ENCODE measurements around the gene GSAP. TPM values are rescaled to one million over a fixed set of nuclear protein-coding genes. Genes with fewer than 3 reads are reported as not detected.
"Not testable (repeated sequence)": the region's sequence is repeated elsewhere in the genome, so short reads cannot be mapped to it uniquely, and the experiment has no call there.

Gene GSAP
- total RNA-seq, 1 experiment from 2014 or later, result 23.3 TPM

DNA sequence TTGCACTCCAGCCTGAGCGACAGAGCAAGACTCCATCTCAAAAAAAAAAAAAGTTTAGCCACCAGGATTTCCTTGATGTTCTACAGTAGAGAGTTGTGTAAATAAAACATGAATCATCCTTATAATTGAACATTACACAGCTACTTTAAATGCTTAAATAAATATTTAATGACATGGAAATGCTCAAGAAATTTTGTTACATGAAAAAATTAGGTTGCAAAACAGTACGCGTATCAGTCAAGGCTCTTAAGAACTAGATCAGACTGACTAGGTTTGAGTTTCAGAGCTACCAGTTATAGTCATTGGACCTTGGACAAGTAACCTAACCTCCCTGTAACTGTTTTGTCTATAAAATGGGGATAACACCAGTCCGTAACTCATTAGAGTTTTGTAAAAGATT, 38.7 kb upstream of the GSAP start:
- intact Hi-C loops (cut with micrococcal nuclease; ENCODE audit: unreplicated experiment), result loop anchor here (5.0 kb wide), 1 partner anchor 87 kb away; no protein-coding TSS in a partner anchor
- Mint-ChIP-seq H3K4me3 (ENCODE audit: low read depth, unreplicated experiment) (no peak overlapping the region), H3K27ac (ENCODE audit: unreplicated experiment) (no peak overlapping the region), H3K36me3 (ENCODE audit: insufficient read depth, unreplicated experiment) (no peaks in the 10 kb centered on the region), H3K4me1 (ENCODE audit: low read depth, unreplicated experiment) (peaks cover 18% of the 10 kb centered on the region), H3K9me3 (ENCODE audit: low read depth, unreplicated experiment) (no peaks in the 10 kb centered on the region), H3K27me3 (ENCODE audit: unreplicated experiment) (no peaks in the 10 kb centered on the region)
- no peak for DNase-seq
- BruUV-seq (replicated peaks), result no TSS peak
- CTCF ChIA-PET, result interaction anchor here (0.5 kb wide), 1 partner anchor 10 kb away, joined by 3 read pairs; no protein-coding TSS in a partner anchor
- TF ChIP-seq, protein P1, sequence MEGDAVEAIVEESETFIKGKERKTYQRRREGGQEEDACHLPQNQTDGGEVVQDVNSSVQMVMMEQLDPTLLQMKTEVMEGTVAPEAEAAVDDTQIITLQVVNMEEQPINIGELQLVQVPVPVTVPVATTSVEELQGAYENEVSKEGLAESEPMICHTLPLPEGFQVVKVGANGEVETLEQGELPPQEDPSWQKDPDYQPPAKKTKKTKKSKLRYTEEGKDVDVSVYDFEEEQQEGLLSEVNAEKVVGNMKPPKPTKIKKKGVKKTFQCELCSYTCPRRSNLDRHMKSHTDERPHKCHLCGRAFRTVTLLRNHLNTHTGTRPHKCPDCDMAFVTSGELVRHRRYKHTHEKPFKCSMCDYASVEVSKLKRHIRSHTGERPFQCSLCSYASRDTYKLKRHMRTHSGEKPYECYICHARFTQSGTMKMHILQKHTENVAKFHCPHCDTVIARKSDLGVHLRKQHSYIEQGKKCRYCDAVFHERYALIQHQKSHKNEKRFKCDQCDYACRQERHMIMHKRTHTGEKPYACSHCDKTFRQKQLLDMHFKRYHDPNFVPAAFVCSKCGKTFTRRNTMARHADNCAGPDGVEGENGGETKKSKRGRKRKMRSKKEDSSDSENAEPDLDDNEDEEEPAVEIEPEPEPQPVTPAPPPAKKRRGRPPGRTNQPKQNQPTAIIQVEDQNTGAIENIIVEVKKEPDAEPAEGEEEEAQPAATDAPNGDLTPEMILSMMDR (IDR thresholded peaks at IDR 0.05; ENCODE audit: unreplicated experiment), result no peak

DNA sequence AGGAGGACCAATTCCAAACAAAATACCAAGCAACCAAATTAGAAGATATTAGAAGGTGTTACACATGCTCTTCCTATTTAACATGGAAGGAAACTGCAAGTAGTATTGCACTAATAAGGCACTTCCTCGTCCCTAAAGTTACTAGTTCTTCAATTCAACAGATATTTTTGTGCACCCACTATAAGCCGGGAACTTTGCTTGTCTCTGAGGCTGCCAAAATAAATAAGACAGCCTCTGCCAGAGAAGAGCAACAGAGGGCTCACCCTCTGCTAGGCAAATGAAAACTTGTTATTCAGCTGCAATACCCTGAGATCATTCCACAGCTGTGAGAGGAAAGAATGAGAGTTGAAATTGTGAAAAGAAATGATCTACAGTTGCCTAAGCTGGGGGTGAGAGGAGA, 37.4 kb upstream of the GSAP start:
- no peak for DNase-seq
- no peaks in the 10 kb centered on the region for H3K27me3 Mint-ChIP-seq (ENCODE audit: unreplicated experiment)
- H3K36me3 Mint-ChIP-seq (ENCODE audit: insufficient read depth, unreplicated experiment), result no peaks in the 10 kb centered on the region
- CTCF ChIA-PET, result interaction anchor here (1.6 kb wide), 1 partner anchor 198 kb away, joined by 4 read pairs; no protein-coding TSS in a partner anchor
- BruUV-seq (replicated peaks), result no TSS peak
- no peak overlapping the region for H3K4me3 Mint-ChIP-seq (ENCODE audit: low read depth, unreplicated experiment)
- intact Hi-C loops (cut with micrococcal nuclease; ENCODE audit: unreplicated experiment), result no loop called here
- no peaks in the 10 kb centered on the region for H3K9me3 Mint-ChIP-seq (ENCODE audit: low read depth, unreplicated experiment)
- TF ChIP-seq, protein P1 (IDR thresholded peaks at IDR 0.05; ENCODE audit: unreplicated experiment), result no peak
- H3K27ac Mint-ChIP-seq (ENCODE audit: unreplicated experiment), result no peak overlapping the region
- H3K4me1 Mint-ChIP-seq (ENCODE audit: low read depth, unreplicated experiment), result peaks cover 18% of the 10 kb centered on the region

DNA sequence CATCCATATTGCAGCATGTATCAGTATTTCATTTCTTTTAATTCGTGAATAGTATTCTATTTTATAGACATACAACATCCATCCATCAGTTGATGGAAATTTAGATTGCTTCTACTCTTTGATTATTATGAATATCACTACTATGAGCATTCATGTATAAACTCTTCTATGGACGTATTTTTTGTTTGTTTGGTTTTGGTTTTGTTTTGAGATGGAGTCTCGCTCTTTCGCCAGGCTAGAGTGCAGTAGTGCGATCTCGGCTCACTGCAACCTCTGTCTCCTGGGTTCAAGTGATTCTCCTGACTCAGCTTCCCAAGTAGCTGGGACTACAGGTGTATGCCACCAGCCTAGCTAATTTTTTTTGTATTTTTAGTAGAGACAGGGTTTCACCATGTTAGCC, 35.8 kb upstream of the GSAP start:
- CTCF ChIA-PET; DNase-seq; BruUV-seq (replicated peaks): not testable (repeated sequence)

DNA sequence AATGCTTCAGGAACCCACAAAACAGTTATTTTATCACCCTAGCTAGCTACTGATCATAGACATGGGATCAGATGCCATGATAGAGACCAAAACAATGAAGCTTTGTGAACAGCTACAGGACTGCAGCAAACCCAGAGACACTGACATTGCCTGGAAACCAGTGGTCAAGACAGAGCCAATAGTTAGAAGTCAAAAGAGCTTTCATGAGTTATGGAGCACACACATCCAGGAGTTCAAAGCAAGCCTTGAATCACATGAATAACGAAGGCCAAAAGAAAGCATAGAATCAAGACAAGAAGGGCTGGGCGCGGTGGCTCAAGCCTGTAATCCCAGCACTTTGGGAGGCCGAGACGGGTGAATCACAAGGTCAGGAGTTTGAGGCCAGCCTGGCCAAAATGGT, 34.5 kb upstream of the GSAP start:
- Mint-ChIP-seq H3K27me3 (ENCODE audit: unreplicated experiment) (no peaks in the 10 kb centered on the region), H3K4me3 (ENCODE audit: low read depth, unreplicated experiment) (no peak overlapping the region), H3K4me1 (ENCODE audit: low read depth, unreplicated experiment) (peaks cover 8% of the 10 kb centered on the region), H3K9me3 (ENCODE audit: low read depth, unreplicated experiment) (no peaks in the 10 kb centered on the region), H3K27ac (ENCODE audit: unreplicated experiment) (no peak overlapping the region), H3K36me3 (ENCODE audit: insufficient read depth, unreplicated experiment) (no peaks in the 10 kb centered on the region)
- TF ChIP-seq, protein P1 (IDR thresholded peaks at IDR 0.05; ENCODE audit: unreplicated experiment), result no peak
- BruUV-seq (replicated peaks), result no TSS peak
- no peak for DNase-seq
- CTCF ChIA-PET, result interaction anchor here (0.6 kb wide), 1 partner anchor 88 kb away, joined by 5 read pairs; no protein-coding TSS in a partner anchor
- intact Hi-C loops (cut with micrococcal nuclease; ENCODE audit: unreplicated experiment), result no loop called here

More for the DNA sequence above, 35.8 kb upstream of the GSAP start:
- H3K27me3 Mint-ChIP-seq (ENCODE audit: unreplicated experiment); H3K36me3 Mint-ChIP-seq (ENCODE audit: insufficient read depth, unreplicated experiment); H3K9me3 Mint-ChIP-seq (ENCODE audit: low read depth, unreplicated experiment); H3K4me1 Mint-ChIP-seq (ENCODE audit: low read depth, unreplicated experiment); H3K4me3 Mint-ChIP-seq (ENCODE audit: low read depth, unreplicated experiment); H3K27ac Mint-ChIP-seq (ENCODE audit: unreplicated experiment); intact Hi-C loops (cut with micrococcal nuclease; ENCODE audit: unreplicated experiment): not testable (repeated sequence)

DNA sequence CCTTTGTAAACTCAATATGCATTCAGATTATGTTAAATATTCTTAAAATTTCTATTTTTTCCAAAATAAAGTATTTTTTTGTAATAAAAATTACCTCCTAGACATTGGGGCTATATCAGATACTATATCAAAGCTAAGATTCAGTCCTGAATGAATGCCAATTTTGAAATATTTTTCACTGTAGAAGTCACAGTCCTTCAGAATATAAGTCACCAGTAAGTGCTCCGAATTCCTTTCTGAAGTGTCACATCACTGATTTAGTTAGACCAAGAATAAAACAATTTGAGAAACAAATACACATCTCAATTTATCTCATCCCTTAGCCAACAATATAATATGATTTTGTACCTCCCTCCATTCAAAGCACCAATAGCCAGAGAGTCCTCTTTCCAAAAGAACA, 33.9 kb upstream of the GSAP start:
- intact Hi-C loops (cut with micrococcal nuclease; ENCODE audit: unreplicated experiment), result no loop called here
- H3K27ac Mint-ChIP-seq (ENCODE audit: unreplicated experiment), result no peak overlapping the region
- no peaks in the 10 kb centered on the region for H3K36me3 Mint-ChIP-seq (ENCODE audit: insufficient read depth, unreplicated experiment)

More for the DNA sequence above, 33.9 kb upstream of the GSAP start:
- CTCF ChIA-PET, result no interaction called here
- Mint-ChIP-seq H3K9me3 (ENCODE audit: low read depth, unreplicated experiment) (no peaks in the 10 kb centered on the region), H3K4me3 (ENCODE audit: low read depth, unreplicated experiment) (no peak overlapping the region), H3K27me3 (ENCODE audit: unreplicated experiment) (no peaks in the 10 kb centered on the region), H3K4me1 (ENCODE audit: low read depth, unreplicated experiment) (peaks cover 8% of the 10 kb centered on the region)
- TF ChIP-seq, protein P1 (IDR thresholded peaks at IDR 0.05; ENCODE audit: unreplicated experiment), result no peak
- BruUV-seq (replicated peaks), result no TSS peak
- no peak for DNase-seq
